ENCODE measurements around the gene CARMIL1.

CARMIL1 gene

GRCh38 chr6:25423358-25423757 lies 144.2 kb downstream of the CARMIL1 start:
- H3K4me1 ChIP-seq: no peaks in the 10 kb centered on the region
- no peaks in the 10 kb centered on the region for H3K27me3 ChIP-seq
- no peak overlapping the region for H3K9ac ChIP-seq
- no peak overlapping the region for H3K4me3 ChIP-seq
- no peak overlapping the region for H3K27ac ChIP-seq
- H3K9me3 ChIP-seq: peaks cover 10% of the 10 kb centered on the region
- no peak overlapping the region for H3K4me2 ChIP-seq
- H3K36me3 ChIP-seq: no peaks in the 10 kb centered on the region
- TF ChIP-seq Cebpa-rat (IDR thresholded peaks at IDR 0.05): no peak
- H4K20me1 ChIP-seq: no peaks in the 10 kb centered on the region

GRCh38 chr6:25424303-25424702 lies 145.1 kb downstream of the CARMIL1 start:
- H3K4me1 ChIP-seq: no peaks in the 10 kb centered on the region
- no peak for TF ChIP-seq Cebpa-rat (IDR thresholded peaks at IDR 0.05)
- H3K36me3 ChIP-seq: no peaks in the 10 kb centered on the region
- H4K20me1 ChIP-seq: no peaks in the 10 kb centered on the region
- no peak overlapping the region for H3K4me2 ChIP-seq
- H3K9ac ChIP-seq: no peak overlapping the region
- no peak overlapping the region for H3K27ac ChIP-seq
- H3K9me3 ChIP-seq: peaks cover 10% of the 10 kb centered on the region
- no peak overlapping the region for H3K4me3 ChIP-seq
- H3K27me3 ChIP-seq: no peaks in the 10 kb centered on the region

GRCh38 chr6:25427549-25427948 lies 148.4 kb downstream of the CARMIL1 start:
- no peaks in the 10 kb centered on the region for H3K36me3 ChIP-seq
- no peak for TF ChIP-seq Cebpa-rat (IDR thresholded peaks at IDR 0.05)
- H3K4me3 ChIP-seq: no peak overlapping the region
- H3K9me3 ChIP-seq: no peaks in the 10 kb centered on the region
- no peak overlapping the region for H3K27ac ChIP-seq
- no peaks in the 10 kb centered on the region for H3K27me3 ChIP-seq
- H4K20me1 ChIP-seq: no peaks in the 10 kb centered on the region
- no peak overlapping the region for H3K4me2 ChIP-seq
- H3K9ac ChIP-seq: no peak overlapping the region
- no peaks in the 10 kb centered on the region for H3K4me1 ChIP-seq

- TF ChIP-seq Cebpa-rat (IDR thresholded peaks at IDR 0.05): no peak
- Histone ChIP-seq H3K4me1 (no peaks in the 10 kb centered on the region), H3K36me3 (no peaks in the 10 kb centered on the region), H3K4me2 (no peak overlapping the region), H3K9me3 (no peaks in the 10 kb centered on the region), H3K9ac (no peak overlapping the region), H3K27ac (no peak overlapping the region), H4K20me1 (no peaks in the 10 kb centered on the region), H3K4me3 (no peak overlapping the region), H3K27me3 (no peaks in the 10 kb centered on the region)
Observed at GRCh38 chr6:25428758-25429317, 149.7 kb downstream of the CARMIL1 start.

- H3K36me3 ChIP-seq: no peaks in the 10 kb centered on the region
- no peak overlapping the region for H3K4me2 ChIP-seq
- H3K4me3 ChIP-seq: no peak overlapping the region
- no peak overlapping the region for H3K9ac ChIP-seq
- H3K27ac ChIP-seq: no peak overlapping the region
- no peaks in the 10 kb centered on the region for H3K9me3 ChIP-seq
- no peak for TF ChIP-seq Cebpa-rat (IDR thresholded peaks at IDR 0.05)
- H3K4me1 ChIP-seq: no peaks in the 10 kb centered on the region
- H3K27me3 ChIP-seq: no peaks in the 10 kb centered on the region
- H4K20me1 ChIP-seq: no peaks in the 10 kb centered on the region
Observed at GRCh38 chr6:25431306-25431974, 152.3 kb downstream of the CARMIL1 start.

GRCh38 chr6:25431975-25432307 lies 152.8 kb downstream of the CARMIL1 start:
- H3K9ac ChIP-seq: no peak overlapping the region
- no peaks in the 10 kb centered on the region for H4K20me1 ChIP-seq
- H3K27ac ChIP-seq: no peak overlapping the region
- H3K4me3 ChIP-seq: no peak overlapping the region
- no peaks in the 10 kb centered on the region for H3K4me1 ChIP-seq
- H3K9me3 ChIP-seq: no peaks in the 10 kb centered on the region
- no peaks in the 10 kb centered on the region for H3K27me3 ChIP-seq
- no peak for TF ChIP-seq Cebpa-rat (IDR thresholded peaks at IDR 0.05)
- H3K4me2 ChIP-seq: no peak overlapping the region
- H3K36me3 ChIP-seq: no peaks in the 10 kb centered on the region

- Histone ChIP-seq H3K27ac (no peak overlapping the region), H3K9ac (no peak overlapping the region), H3K4me1 (no peaks in the 10 kb centered on the region), H3K27me3 (no peaks in the 10 kb centered on the region), H3K4me2 (no peak overlapping the region), H3K9me3 (no peaks in the 10 kb centered on the region), H3K36me3 (no peaks in the 10 kb centered on the region), H4K20me1 (no peaks in the 10 kb centered on the region), H3K4me3 (no peak overlapping the region)
- no peak for TF ChIP-seq Cebpa-rat (IDR thresholded peaks at IDR 0.05)
Observed at GRCh38 chr6:25434921-25435320, 155.7 kb downstream of the CARMIL1 start.

- no peak overlapping the region for H3K9ac ChIP-seq
- H3K9me3 ChIP-seq: no peaks in the 10 kb centered on the region
- no peak overlapping the region for H3K27ac ChIP-seq
- no peak overlapping the region for H3K4me2 ChIP-seq
- H3K36me3 ChIP-seq: no peaks in the 10 kb centered on the region
- no peak overlapping the region for H3K4me3 ChIP-seq
- H3K4me1 ChIP-seq: no peaks in the 10 kb centered on the region
- no peaks in the 10 kb centered on the region for H4K20me1 ChIP-seq
- no peaks in the 10 kb centered on the region for H3K27me3 ChIP-seq
- TF ChIP-seq Cebpa-rat (IDR thresholded peaks at IDR 0.05): no peak
Observed at GRCh38 chr6:25435416-25435985, 156.3 kb downstream of the CARMIL1 start.

- no peak overlapping the region for H3K9ac ChIP-seq
- no peak overlapping the region for H3K4me3 ChIP-seq
- no peaks in the 10 kb centered on the region for H3K4me1 ChIP-seq
- H3K36me3 ChIP-seq: no peaks in the 10 kb centered on the region
- H3K4me2 ChIP-seq: no peak overlapping the region
- no peaks in the 10 kb centered on the region for H3K9me3 ChIP-seq
- no peaks in the 10 kb centered on the region for H3K27me3 ChIP-seq
- no peak overlapping the region for H3K27ac ChIP-seq
- no peaks in the 10 kb centered on the region for H4K20me1 ChIP-seq
- TF ChIP-seq Cebpa-rat (IDR thresholded peaks at IDR 0.05): no peak
Observed at GRCh38 chr6:25436760-25437159, 157.6 kb downstream of the CARMIL1 start.

- H3K4me2 ChIP-seq: no peak overlapping the region
- H3K9me3 ChIP-seq: no peaks in the 10 kb centered on the region
- H3K27me3 ChIP-seq: no peaks in the 10 kb centered on the region
- no peak overlapping the region for H3K4me3 ChIP-seq
- H3K27ac ChIP-seq: no peak overlapping the region
- no peaks in the 10 kb centered on the region for H3K4me1 ChIP-seq
- no peaks in the 10 kb centered on the region for H3K36me3 ChIP-seq
- H4K20me1 ChIP-seq: no peaks in the 10 kb centered on the region
- no peak for TF ChIP-seq Cebpa-rat (IDR thresholded peaks at IDR 0.05)
- H3K9ac ChIP-seq: no peak overlapping the region
Observed at GRCh38 chr6:25439368-25439767, 160.2 kb downstream of the CARMIL1 start.
